ENCODE measurements around the gene SLC43A3.

The SLC43A3 gene

GRCh38 chr11:57461841-57462489 lies 35.0 kb upstream of the SLC43A3 start:
- no peak for TF ChIP-seq SPI1 (IDR thresholded peaks at IDR 0.05; ENCODE audit: borderline replicate concordance, low read depth)
- no peak for TF ChIP-seq GABPA (IDR thresholded peaks at IDR 0.05; ENCODE audit: low read depth)
- no peak for TF ChIP-seq REST (IDR thresholded peaks at IDR 0.05; ENCODE audit: insufficient replicate concordance, low read depth)
- Histone ChIP-seq H3K4me3 (replicated peaks; ENCODE audit: insufficient read depth, low read length) (no peak overlapping the region), H3K27me3 (ENCODE audit: insufficient read depth, poor library complexity, severe bottlenecking) (no peaks in the 10 kb centered on the region), H3K27ac (replicated peaks) (no peak overlapping the region)
- DNase-seq (ENCODE audit: low read depth in 1 of 2, low spot score in 1 of 2), result no peak

GRCh38 chr11:57460758-57461749 lies 34.1 kb upstream of the SLC43A3 start:
- Histone ChIP-seq H3K27me3 (ENCODE audit: insufficient read depth, poor library complexity, severe bottlenecking) (no peaks in the 10 kb centered on the region), H3K4me3 (replicated peaks; ENCODE audit: insufficient read depth, low read length) (peak overlapping the region; percentile 53), H3K27ac (replicated peaks) (no peak overlapping the region)
- DNase-seq (ENCODE audit: low read depth in 1 of 2, low spot score in 1 of 2), result no peak
- no peak for TF ChIP-seq SPI1 (IDR thresholded peaks at IDR 0.05; ENCODE audit: borderline replicate concordance, low read depth)
- TF ChIP-seq REST (IDR thresholded peaks at IDR 0.05; ENCODE audit: insufficient replicate concordance, low read depth), result no peak
- TF ChIP-seq CTCF (IDR thresholded peaks at IDR 0.05; ENCODE audit: insufficient read depth, low read length), result no peak
- no peak for TF ChIP-seq POLR2AphosphoS5 (IDR thresholded peaks at IDR 0.05; ENCODE audit: low read depth)
- TF ChIP-seq GABPA (IDR thresholded peaks at IDR 0.05; ENCODE audit: low read depth), result no peak

- H3K27me3 ChIP-seq (ENCODE audit: insufficient read depth, poor library complexity, severe bottlenecking), result no peaks in the 10 kb centered on the region
- DNase-seq (ENCODE audit: low read depth in 1 of 2, low spot score in 1 of 2), result peak; percentile 69 to 72
These were observed 33.3 kb upstream of the SLC43A3 start, which contains the start of gene RTN4RL2 for GRCh38 chr11:57460022-57460757. RTN4RL2 (plus strand) TSS chr11:57460528; CDS start chr11:57460866, 338 bp downstream.

More at GRCh38 chr11:57460022-57460757, 33.3 kb upstream of the SLC43A3 start, which contains the start of gene RTN4RL2:
- Histone ChIP-seq H3K4me3 (replicated peaks; ENCODE audit: insufficient read depth, low read length) (peak within 1 kb of the TSS; percentile 53), H3K27ac (replicated peaks) (no peak within 1 kb of the TSS)
- TF ChIP-seq REST (IDR thresholded peaks at IDR 0.05; ENCODE audit: insufficient replicate concordance, low read depth) (no peak), GABPA (IDR thresholded peaks at IDR 0.05; ENCODE audit: low read depth) (no peak), SPI1 (IDR thresholded peaks at IDR 0.05; ENCODE audit: borderline replicate concordance, low read depth) (no peak), CTCF (IDR thresholded peaks at IDR 0.05; ENCODE audit: insufficient read depth, low read length) (no peak), POLR2AphosphoS5 (IDR thresholded peaks at IDR 0.05; ENCODE audit: low read depth) (no peak)
